UCSD-AML1 (cell line): ENCODE measurements around the gene ZFTA.
"Not testable (repeated sequence)": the region's sequence is repeated elsewhere in the genome, so short reads cannot be mapped to it uniquely, and the experiment has no call there.

Experiments
- DNase-seq: peaks from one replicate; lab custom pipeline; 2025; ENCODE audit not compliant: unreplicated experiment; lab: John Stamatoyannopoulos, UW

Gene ZFTA

GRCh38 chr11:63779039-63779438 is 10.5 kb upstream of the ZFTA start:
- no peak for DNase-seq

- DNase-seq: no peak
These were observed 6.6 kb upstream of the ZFTA start for GRCh38 chr11:63775191-63775590.

GRCh38 chr11:63771741-63772318 is 3.3 kb upstream of the ZFTA start:
- not testable (repeated sequence) for DNase-seq

- DNase-seq: no peak
These were observed 2.2 kb upstream of the ZFTA start for GRCh38 chr11:63770763-63771162.

GRCh38 chr11:63769714-63770455 is 1.3 kb upstream of the ZFTA start:
- no peak for DNase-seq

- peak; percentile 53 for DNase-seq
These were observed 603 bp upstream of the ZFTA start for GRCh38 chr11:63769042-63769713.

GRCh38 chr11:63767565-63768236 is 874 bp downstream of the ZFTA start:
- peak; percentile 66 for DNase-seq

- DNase-seq: no peak
These were observed 1.4 kb downstream of the ZFTA start for GRCh38 chr11:63767267-63767564.

GRCh38 chr11:63766531-63767235 is 1.9 kb downstream of the ZFTA start:
- no peak for DNase-seq

- no peak for DNase-seq
These were observed 2.8 kb downstream of the ZFTA start for GRCh38 chr11:63765688-63766241.

- no peak for DNase-seq
These were observed 3.6 kb downstream of the ZFTA start for GRCh38 chr11:63764679-63765647.

- DNase-seq: no peak
These were observed 4.3 kb downstream of the ZFTA start for GRCh38 chr11:63764340-63764678.

- DNase-seq: no peak
These were observed 4.9 kb downstream of the ZFTA start for GRCh38 chr11:63763496-63764339.

GRCh38 chr11:63762654-63763495 is 5.7 kb downstream of the ZFTA start:
- DNase-seq: no peak

GRCh38 chr11:63761931-63762653 is 6.5 kb downstream of the ZFTA start:
- DNase-seq: no peak

GRCh38 chr11:63761188-63761587 is 7.4 kb downstream of the ZFTA start:
- DNase-seq: no peak

GRCh38 chr11:63760487-63761079 is 8.0 kb downstream of the ZFTA start:
- no peak for DNase-seq
